Measurements from ENCODE around the gene HOXD11.

DNA sequence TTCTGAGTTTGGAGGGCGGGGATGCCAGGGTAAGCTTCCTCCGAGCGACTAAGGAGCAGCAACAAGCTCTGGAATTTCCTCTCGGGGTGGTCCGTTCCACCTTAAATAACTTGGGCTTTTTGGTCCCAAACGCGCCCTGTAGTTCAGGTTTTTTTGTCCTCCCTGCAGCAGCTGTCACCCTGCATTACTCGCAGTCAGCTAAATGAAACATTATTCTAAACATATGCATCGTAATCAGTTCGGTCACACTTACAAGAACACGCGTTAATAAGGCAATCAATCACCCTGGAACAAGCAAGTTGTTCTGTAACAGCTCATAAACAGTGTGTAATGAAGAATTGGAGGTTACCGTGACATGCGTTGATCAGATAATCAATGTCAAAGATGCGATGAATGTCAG, 31.6 kb upstream of the HOXD11 start:
- TF ChIP-seq CTCF (IDR thresholded peaks at IDR 0.05) (no peak), POLR2A (IDR thresholded peaks at IDR 0.05) (no peak)

All from heart left ventricle (tissue), 13 donors.